HG02759 (cell line): ENCODE measurements around the gene ZNF547.
"Not testable (repeated sequence)": the region's sequence is repeated elsewhere in the genome, so short reads cannot be mapped to it uniquely, and the experiment has no call there.

Source experiments
- ATAC-seq: cut with Tn5 transposase; IDR thresholded peaks from one replicate; pipeline ENCODE4 v1.9.1; 2021; ENCODE audit warnings: mild to moderate bottlenecking, moderate library complexity; ENCODE audit not compliant: unreplicated experiment

ZNF547 gene

DNA sequence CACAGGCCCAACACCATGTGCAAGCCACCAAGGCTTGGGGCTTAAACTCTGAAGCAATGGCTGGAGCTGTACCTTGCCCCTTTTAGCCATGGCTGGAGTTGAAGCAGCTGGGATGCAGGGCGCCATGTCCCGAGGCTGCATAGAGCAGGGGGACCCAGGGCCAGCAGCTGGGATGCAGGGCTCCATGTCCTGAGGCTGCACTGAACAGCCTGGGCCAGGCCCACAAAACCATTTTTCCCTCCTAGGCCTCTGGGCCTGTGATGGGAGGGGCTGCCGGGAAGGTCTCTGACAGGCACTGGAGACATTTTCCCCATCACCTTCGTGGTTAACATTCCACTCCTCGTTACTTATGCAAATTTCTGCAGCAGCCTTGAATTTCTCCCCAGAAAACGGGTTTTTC is 10.8 kb downstream of the ZNF547 start:
- ATAC-seq = no peak

DNA sequence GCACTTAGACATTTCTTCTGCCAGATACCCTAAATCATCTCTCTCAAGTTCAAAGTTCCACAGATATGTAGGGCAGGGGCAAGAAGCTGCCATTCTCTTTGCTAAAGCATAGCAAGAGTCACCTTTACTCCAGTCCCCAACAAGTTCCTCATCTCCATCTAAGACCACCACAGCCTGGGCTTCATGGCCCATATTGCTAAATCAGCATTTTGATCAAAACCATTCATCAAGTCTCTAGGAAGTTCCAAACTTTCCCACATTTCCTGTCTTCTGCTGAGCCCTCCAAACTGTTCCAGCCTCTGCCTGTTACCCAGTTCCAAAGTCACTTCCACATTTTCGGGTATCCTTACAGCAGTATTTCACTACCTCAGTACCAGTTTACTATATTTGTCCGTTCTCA is 11.3 kb downstream of the ZNF547 start:
- not testable (repeated sequence) for ATAC-seq

- ATAC-seq = no peak
Observed at GRCh38 chr19:57376151-57376550, 12.8 kb downstream of the ZNF547 start.

- no peak for ATAC-seq
Observed at GRCh38 chr19:57377498-57378146, 14.3 kb downstream of the ZNF547 start.

DNA sequence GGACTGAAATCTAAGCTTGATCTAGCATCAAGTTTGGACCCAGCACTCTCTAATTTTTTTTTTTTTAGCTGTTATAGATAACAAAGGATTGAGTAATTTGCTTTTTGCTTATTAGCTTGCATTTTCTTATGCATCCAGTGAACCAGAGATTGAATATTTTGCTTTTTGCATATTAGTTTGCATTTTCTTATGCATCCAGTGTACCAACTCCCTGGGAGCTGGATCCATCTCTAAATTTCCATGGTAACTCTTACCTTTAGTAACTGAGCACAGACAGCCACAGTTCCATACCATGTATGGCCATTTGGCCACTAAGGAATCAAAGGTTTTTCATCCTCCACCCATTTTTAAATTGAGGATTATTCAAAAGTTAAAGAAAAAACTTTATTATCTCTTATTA is 17.6 kb downstream of the ZNF547 start:
- ATAC-seq = no peak

DNA sequence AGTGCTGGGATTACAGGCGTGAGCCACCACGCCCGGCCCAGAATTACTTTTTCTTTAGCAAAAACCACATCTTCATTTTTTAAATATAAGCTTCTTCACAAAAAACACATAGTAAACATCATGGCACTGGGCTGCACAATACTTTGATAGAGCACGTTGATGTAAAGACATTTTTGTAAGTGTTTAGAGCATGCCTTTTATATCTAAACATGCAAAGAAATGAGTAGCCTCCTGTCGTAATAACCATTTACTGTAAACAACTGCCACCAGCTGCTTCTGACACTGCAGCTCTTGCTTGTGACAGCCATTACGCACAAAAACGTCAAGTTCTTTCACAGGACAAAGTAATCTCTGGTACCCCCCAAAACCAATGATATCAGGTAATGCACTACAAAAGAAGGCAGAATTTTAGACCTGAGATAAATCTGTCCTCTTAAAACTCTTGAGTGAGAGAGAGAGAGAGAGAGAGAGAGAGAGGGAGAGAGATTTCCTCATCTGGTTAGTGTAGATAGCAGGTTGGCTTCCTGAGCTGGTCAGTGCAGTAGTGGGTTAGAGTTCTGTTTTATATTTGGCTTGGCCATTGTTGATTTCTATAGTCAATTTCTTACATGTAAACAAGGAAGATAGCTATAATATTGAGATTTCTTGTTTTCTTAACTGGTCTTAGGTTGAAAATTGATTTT is 19.6 kb downstream of the ZNF547 start:
- no peak for ATAC-seq

DNA sequence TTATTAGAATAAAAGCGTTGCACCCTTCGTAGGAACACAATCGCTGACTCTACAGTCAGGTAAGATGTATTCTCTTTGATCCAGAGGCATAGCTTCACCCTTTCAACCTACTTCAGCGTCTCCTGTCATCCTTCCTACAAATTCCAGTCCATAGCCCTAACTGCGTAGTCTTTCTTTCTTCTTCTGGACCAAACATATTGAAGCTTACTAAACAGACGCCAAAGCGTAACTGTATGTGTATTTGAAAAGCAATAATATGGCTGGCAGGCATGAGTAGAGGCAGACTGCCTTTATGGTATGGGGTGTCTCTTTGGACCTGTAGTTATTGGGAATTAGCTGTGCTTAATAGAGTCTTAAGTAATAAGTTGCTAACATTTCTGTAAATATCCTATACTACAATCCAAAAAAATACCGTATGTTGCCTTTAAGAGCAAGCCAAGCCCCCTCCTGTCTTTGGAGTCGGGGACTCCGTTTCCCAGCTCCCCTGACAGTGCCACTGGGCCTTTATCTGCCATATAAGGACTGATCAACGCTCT is 25.9 kb downstream of the ZNF547 start:
- ATAC-seq = no peak

DNA sequence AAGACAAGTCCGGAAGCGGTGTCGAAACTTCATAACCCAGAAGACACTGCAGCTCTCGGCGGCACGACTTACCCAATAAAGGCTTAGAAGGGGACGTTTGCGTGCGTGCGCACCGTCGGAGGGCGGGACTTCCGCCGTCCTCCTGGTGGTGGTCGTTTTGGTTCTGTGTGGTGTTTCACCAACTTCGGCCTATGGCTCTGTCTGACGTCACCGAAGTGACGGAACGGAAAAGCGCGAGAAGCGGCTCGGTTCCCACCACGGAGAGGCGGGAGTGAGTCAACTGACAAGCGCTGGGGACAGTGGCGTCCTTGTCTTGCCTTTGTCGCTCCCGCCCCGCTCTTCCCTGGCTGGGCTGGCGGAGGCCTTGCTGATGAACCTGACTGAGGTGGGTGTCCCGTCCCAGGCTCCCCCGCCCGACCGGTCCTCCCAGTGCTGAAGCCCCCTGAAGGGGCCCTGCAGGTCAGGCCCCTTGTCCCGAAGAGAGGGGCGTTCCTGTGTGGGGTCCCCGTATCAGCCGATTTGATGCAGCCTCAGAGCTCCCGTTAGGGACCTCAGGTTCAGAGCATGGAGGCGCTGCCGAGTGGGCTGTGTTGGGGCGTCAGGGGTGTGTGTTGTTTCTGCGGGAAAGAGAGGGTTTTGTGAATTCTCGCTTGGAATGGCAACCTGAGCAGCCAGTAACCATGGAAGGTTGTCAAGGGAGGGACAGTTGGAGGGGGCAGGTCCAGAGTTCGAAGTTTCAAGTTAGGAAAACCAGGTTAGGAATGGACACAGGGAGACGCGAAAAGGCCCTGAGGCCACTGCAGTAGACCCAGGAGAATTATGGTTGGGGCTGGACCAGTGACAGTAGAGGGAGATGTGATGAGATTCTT is 26.6 kb downstream of the ZNF547 start, which contains the start of gene ZNF548:
Gene ZNF548, plus strand, starts transcription at position 125 of the 869 bp plus-strand sequence. Its CDS starts 246 bp downstream, at position 371.
- ATAC-seq = peak; percentile 97

GRCh38 chr19:57395710-57396109 is 32.4 kb downstream of the ZNF547 start:
- no peak for ATAC-seq

DNA sequence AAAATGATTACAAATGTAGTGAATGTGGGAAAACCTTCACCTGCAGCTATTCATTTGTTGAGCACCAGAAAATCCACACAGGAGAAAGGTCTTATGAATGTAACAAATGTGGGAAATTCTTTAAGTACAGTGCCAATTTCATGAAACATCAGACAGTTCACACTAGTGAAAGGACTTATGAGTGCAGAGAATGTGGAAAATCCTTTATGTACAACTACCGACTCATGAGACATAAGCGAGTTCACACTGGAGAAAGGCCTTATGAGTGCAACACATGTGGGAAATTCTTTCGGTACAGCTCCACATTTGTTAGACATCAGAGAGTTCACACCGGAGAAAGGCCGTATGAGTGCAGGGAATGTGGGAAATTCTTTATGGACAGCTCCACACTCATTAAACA is 35.5 kb downstream of the ZNF547 start:
- no peak for ATAC-seq

GRCh38 chr19:57403737-57404563 is 40.6 kb downstream of the ZNF547 start:
- ATAC-seq = no peak

- no peak for ATAC-seq
Observed at GRCh38 chr19:57406516-57407123, 43.3 kb downstream of the ZNF547 start.

GRCh38 chr19:57410877-57411671 is 47.7 kb downstream of the ZNF547 start, which contains the start of gene ZNF17:
Gene ZNF17, plus strand, starts transcription at chr19:57411161. Its CDS starts 2,455 bp downstream, at chr19:57413616.
- ATAC-seq = peak; percentile 99

DNA sequence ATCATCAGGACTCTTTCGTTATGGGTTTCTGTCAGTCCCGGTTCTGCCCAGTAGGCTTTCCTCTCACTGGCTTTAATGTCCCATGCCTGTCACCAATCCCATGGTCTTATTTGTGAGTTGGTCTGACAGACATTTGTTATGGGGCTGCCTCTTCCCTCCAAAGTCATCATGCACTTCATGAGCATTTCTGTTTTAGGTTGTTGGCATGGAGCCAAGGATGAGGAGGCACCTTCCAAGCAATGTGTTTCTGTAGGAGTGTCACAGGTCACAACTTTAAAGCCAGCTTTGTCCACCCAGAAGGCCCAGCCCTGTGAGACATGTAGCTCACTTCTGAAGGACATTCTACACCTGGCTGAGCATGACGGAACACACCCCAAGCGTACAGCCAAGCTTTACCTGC is 56.1 kb downstream of the ZNF547 start:
- no peak for ATAC-seq

- ATAC-seq = no peak
Observed at GRCh38 chr19:57421037-57421436, 57.7 kb downstream of the ZNF547 start.
